Gastrocnemius medialis (tissue), 4 donors: Measurements from ENCODE around the gene SCNN1A. TPM values are rescaled to one million over a fixed set of nuclear protein-coding genes. Genes with fewer than 3 reads are reported as not detected.

Experiments used
- ATAC-seq, 2 donors: fragments of 150-250 bp; one replicate each; pipeline ENCODE4 v1.9.1; 2016
- DNase-seq, 2 donors: peaks; one replicate each; pipeline ENCODE4 v3.0.0-alpha.2; 2019
- H3K27ac ChIP-seq, 4 donors: fragments of 200-600 bp; sonication (generic); 1 replicate in 1 of 4; 2 replicates in 3 of 4; pipeline ENCODE4 v1.5.1; 2016 to 2018; ENCODE audit warnings: mild to moderate bottlenecking in 2 of 4, moderate library complexity in 1 of 4
- H3K27me3 ChIP-seq, 3 donors: fragments of 200-600 bp; sonication (generic) in 2 of 3; 1 replicate in 1 of 3; 2 replicates in 2 of 3; pipeline versions ENCODE4 v1.5.1 to v1.6.0; 2016 to 2019; ENCODE audit warnings: mild to moderate bottlenecking in 1 of 3, moderate library complexity in 1 of 3
- H3K36me3 ChIP-seq, 2 donors: fragments of 200-600 bp; sonication (generic) in 1 of 2; one replicate each; pipeline ENCODE4 v1.5.1; 2017 to 2018
- H3K4me1 ChIP-seq, 2 donors: fragments of 200-600 bp; sonication (generic) in 1 of 2; one replicate each; pipeline ENCODE4 v1.5.1; 2016 to 2017; ENCODE audit warnings: mild to moderate bottlenecking in 2 of 2
- H3K4me3 ChIP-seq, 4 donors: fragments of 200-600 bp; sonication (generic) in 3 of 4; 1 replicate in 1 of 4; 2 replicates in 3 of 4; pipeline ENCODE4 v1.5.1; 2016 to 2019; ENCODE audit warnings: mild to moderate bottlenecking in 2 of 4
- H3K9me3 ChIP-seq, 3 donors: fragments of 200-600 bp; sonication (generic) in 2 of 3; 1 replicate in 1 of 3; 2 replicates in 2 of 3; pipeline ENCODE4 v1.5.1; 2016 to 2019
- POLR2A ChIP-seq, 2 donors: fragments of 450-650 bp; IDR thresholded peaks; one replicate each; pipeline ENCODE4 v1.6.1; 2017; ENCODE audit warnings: antibody characterized with exemption in 2 of 2, mild to moderate bottlenecking in 2 of 2, moderate library complexity in 2 of 2
- in situ Hi-C, 4 donors: fragments of 200-750 bp; cut with MboI; loops; one replicate each; pipeline versions ENCODE4 v1.15.0 to v1.8.0; 2017; ENCODE audit warnings: low sequenced_read_pairs in 4 of 4
- intact Hi-C: fragments of 100-400 bp; cut with DNase I; formaldehyde crosslinking; loops from one replicate; pipeline ENCODE4 v1.15.1; 2023; ENCODE audit warnings: low total_unique reads
- total RNA-seq, 4 donors: library from RNA; depleted of rRNA; stranded (reverse); fragments of >200 nt; gene quantifications; one replicate each; pipeline versions ENCODE4 v1.1.0 to v1.2.3, GENCODE V29; 2016
- TF ChIP-seq, protein P1 (sequence below), 5 experiments: fragments of 450-650 bp in 3 of 5; fragments of 200-600 bp in 2 of 5; sonication (generic) in 2 of 5; IDR thresholded peaks in 4 of 5; conservative IDR thresholded peaks in 1 of 5; 1 replicate in 4 of 5; 2 replicates in 1 of 5; pipeline ENCODE4 v1.5.1; 2016 to 2019; ENCODE audit warnings: antibody characterized with exemption in 5 of 5, mild to moderate bottlenecking in 3 of 5, moderate library complexity in 3 of 5

SCNN1A gene
- total RNA-seq, 4 donors from 2014 or later, result 0.20 to 2.0 (median 0.38) TPM; not detected in 1

- peak overlapping the region; percentile 92 to 99 (median 96) for H3K27ac ChIP-seq
- H3K4me1 ChIP-seq, result peaks cover 58 to 61% of the 10 kb centered on the region in 2 donors
- no peaks in the 10 kb centered on the region for H3K9me3 ChIP-seq
- ATAC-seq, result no peak
- in situ Hi-C loops (loop anchor here in 3 of 4 donors (5.0 to 25.0 kb wide), 6 partner anchors 40 to 205 kb away; partner anchors contain the start of genes LTBR (in 1 of the 3), SCNN1A (in 1 of the 3), TAPBPL (in 1 of the 3) and VAMP1 (in 1 of the 3)), intact Hi-C loops (loop anchor here (1.0 to 5.0 kb wide), 6 partner anchors 47 to 350 kb away; partner anchors contain the start of genes CHD4, LTBR, MRPL51 and NCAPD2)
- H3K27me3 ChIP-seq, result no peaks in the 10 kb centered on the region
- H3K36me3 ChIP-seq, result peaks cover 0 to 24% of the 10 kb centered on the region in 2 donors
- TF ChIP-seq, protein P1, sequence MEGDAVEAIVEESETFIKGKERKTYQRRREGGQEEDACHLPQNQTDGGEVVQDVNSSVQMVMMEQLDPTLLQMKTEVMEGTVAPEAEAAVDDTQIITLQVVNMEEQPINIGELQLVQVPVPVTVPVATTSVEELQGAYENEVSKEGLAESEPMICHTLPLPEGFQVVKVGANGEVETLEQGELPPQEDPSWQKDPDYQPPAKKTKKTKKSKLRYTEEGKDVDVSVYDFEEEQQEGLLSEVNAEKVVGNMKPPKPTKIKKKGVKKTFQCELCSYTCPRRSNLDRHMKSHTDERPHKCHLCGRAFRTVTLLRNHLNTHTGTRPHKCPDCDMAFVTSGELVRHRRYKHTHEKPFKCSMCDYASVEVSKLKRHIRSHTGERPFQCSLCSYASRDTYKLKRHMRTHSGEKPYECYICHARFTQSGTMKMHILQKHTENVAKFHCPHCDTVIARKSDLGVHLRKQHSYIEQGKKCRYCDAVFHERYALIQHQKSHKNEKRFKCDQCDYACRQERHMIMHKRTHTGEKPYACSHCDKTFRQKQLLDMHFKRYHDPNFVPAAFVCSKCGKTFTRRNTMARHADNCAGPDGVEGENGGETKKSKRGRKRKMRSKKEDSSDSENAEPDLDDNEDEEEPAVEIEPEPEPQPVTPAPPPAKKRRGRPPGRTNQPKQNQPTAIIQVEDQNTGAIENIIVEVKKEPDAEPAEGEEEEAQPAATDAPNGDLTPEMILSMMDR (IDR thresholded peaks at IDR 0.05 in 4 of 5, conservative IDR thresholded peaks at IDR 0.05 in 1 of 5), result no peak
- no peak for TF ChIP-seq POLR2A (IDR thresholded peaks at IDR 0.05)
- peak overlapping the region; percentile 58 to 99 (median 78) for H3K4me3 ChIP-seq
- DNase-seq, result no peak
These were observed 38.2 kb downstream of the SCNN1A start for GRCh38 chr12:6336889-6337853.

DNA sequence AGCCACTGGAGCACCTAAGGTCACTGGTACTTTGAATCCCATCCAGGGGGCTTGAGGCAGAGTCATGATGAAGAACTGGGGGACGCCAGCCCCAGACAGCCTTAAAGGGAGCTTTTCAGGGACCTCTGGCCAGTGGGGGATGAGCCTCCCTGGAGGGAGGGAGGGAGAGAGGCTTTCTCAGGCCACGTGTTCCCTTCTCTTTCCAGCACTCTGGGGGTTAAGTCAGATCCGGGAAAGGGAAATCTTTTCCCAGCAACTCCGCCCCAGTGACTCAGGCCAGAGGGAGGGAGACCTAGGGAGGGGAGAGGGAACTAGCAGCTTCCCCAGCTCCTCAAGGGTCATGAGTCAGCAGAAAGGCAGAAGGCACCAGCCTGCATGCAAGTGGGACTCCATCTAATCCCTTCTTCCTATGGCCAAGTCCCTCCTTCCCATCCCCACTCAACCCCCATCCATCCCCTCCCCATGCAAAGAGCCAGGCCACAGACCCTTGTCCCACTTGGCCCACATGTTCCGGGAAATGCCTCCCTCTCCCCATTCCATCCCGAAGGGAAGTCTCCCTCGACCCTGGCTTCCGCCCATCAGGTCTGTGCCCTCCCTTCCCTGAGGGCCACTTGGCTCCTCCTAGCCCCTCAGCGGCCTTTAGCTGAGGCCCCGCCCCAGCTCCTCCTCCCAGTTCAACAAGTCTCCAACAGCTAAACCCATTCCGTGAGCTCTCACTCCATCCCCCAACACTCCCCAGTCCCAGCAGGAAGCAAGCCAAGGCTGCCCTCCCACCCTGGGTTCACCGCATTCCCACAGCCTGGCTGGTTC lies 39.1 kb downstream of the SCNN1A start:
- TF ChIP-seq, protein P1 (IDR thresholded peaks at IDR 0.05 in 4 of 5, conservative IDR thresholded peaks at IDR 0.05 in 1 of 5), result no peak
- TF ChIP-seq POLR2A (IDR thresholded peaks at IDR 0.05), result peak; percentile 36 to 62
- Histone ChIP-seq H3K36me3 (peaks cover 0 to 33% of the 10 kb centered on the region in 2 donors), H3K27me3 (no peaks in the 10 kb centered on the region), H3K27ac (peak overlapping the region; percentile 92 to 99 (median 96)), H3K4me1 (peaks cover 56 to 59% of the 10 kb centered on the region in 2 donors), H3K4me3 (peak overlapping the region; percentile 58 to 99 (median 78)), H3K9me3 (no peaks in the 10 kb centered on the region)
- ATAC-seq, result peak; percentile 87 to 88
- in situ Hi-C loops, result loop anchor here in 3 of 4 donors (5.0 to 25.0 kb wide), 6 partner anchors 41 to 206 kb away; partner anchors contain the start of genes LTBR (in 1 of the 3), SCNN1A (in 1 of the 3), TAPBPL (in 1 of the 3) and VAMP1 (in 1 of the 3)
- intact Hi-C loops, result loop anchor here (1.0 to 5.0 kb wide), 6 partner anchors 48 to 351 kb away; partner anchors contain the start of genes CHD4, LTBR, MRPL51 and NCAPD2
- DNase-seq, result peak; percentile 95 to 96

DNA sequence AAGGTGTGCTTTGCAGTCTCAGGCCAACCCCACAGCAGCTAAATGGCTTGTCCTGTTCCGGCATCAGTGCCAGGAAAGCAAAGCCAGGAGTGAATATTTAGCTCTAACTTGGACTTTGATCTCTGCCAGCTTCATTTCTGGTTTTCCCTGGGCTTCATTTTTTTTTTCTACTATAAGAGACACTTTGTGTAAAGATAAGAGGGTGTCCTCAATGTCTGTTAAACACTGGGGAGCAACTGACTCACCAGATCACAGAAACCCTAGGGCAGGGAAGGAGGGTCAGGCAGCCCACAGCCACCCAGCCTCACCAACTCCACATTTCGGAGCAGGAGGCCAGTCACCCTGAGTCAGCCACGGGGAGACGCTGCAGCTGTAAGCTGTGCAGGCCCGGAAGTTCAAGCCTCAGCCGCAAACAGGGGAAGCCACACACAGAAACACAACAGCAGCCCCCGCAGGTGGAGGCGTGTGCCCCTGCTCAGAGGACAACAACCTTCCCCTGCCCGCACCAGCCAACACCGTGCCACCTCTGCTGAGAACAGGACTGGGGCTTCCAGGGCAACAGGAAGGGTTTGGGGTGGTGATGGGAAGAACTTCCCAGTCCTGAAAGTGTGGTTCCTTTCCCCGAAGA lies 39.8 kb downstream of the SCNN1A start:
- H3K4me1 ChIP-seq, result peaks cover 56 to 59% of the 10 kb centered on the region in 2 donors
- in situ Hi-C loops (loop anchor here in 3 of 4 donors (5.0 to 25.0 kb wide), 6 partner anchors 42 to 207 kb away; partner anchors contain the start of genes LTBR (in 1 of the 3), SCNN1A (in 1 of the 3), TAPBPL (in 1 of the 3) and VAMP1 (in 1 of the 3)), intact Hi-C loops (loop anchor here (1.0 to 5.0 kb wide), 6 partner anchors 49 to 352 kb away; partner anchors contain the start of genes CHD4, LTBR, MRPL51 and NCAPD2)
- peaks cover 0 to 40% of the 10 kb centered on the region in 2 donors for H3K36me3 ChIP-seq
- peak; percentile 48 to 50 for ATAC-seq
- TF ChIP-seq POLR2A (IDR thresholded peaks at IDR 0.05), result no peak
- TF ChIP-seq, protein P1 (IDR thresholded peaks at IDR 0.05 in 4 of 5, conservative IDR thresholded peaks at IDR 0.05 in 1 of 5), result peak in 4 of 5 experiments; percentile 40 to 66 (median 59)
- H3K9me3 ChIP-seq, result no peaks in the 10 kb centered on the region
- peak overlapping the region; percentile 58 to 99 (median 78) for H3K4me3 ChIP-seq
- no peaks in the 10 kb centered on the region for H3K27me3 ChIP-seq
- peak; percentile 69 to 83 for DNase-seq
- H3K27ac ChIP-seq, result peak overlapping the region; percentile 92 to 99 (median 96)
